Astrocyte (in vitro differentiated cells and primary cell): ENCODE measurements around the gene ERMAP. TPM values are rescaled to one million over a fixed set of nuclear protein-coding genes. Genes with fewer than 3 reads are reported as not detected.
A peak's percentile ranks its signal among the peaks of the same experiment; 100 is the strongest.

Source experiments
- DNase-seq: peaks from one replicate; pipeline ENCODE4 v3.0.0-alpha.2; 2010; ENCODE audit warnings: low read depth
- FAIRE-seq: peaks from 2 replicates; lab custom pipeline; 2011; peaks lifted over from hg19 to GRCh38; lab: Jason Lieb, UNC
- H2AFZ ChIP-seq: 2 replicates; pipeline ENCODE4 v1.6.0; 2012; ENCODE audit warnings: low read depth, low read length, inconsistent platforms
- H3K27ac ChIP-seq: 2 replicates; pipeline ENCODE4 v1.5.1; 2011; ENCODE audit warnings: low read depth, low read length, inconsistent platforms
- H3K27me3 ChIP-seq: 2 replicates; pipeline ENCODE4 v1.6.0; 2011; ENCODE audit warnings: low read length, inconsistent platforms; ENCODE audit not compliant: insufficient read depth
- H3K36me3 ChIP-seq: 2 replicates; pipeline ENCODE4 v1.5.1; 2011; ENCODE audit warnings: low read length, inconsistent platforms; ENCODE audit not compliant: insufficient read depth
- H3K4me1 ChIP-seq: 2 replicates; pipeline ENCODE4 v1.5.1; 2011; ENCODE audit warnings: low read length, inconsistent platforms; ENCODE audit not compliant: insufficient read depth
- H3K4me2 ChIP-seq: 2 replicates; pipeline ENCODE4 v1.6.0; 2012; ENCODE audit warnings: low read length, inconsistent platforms
- H3K4me3 ChIP-seq: 2 replicates; pipeline ENCODE4 v1.5.1; 2011; ENCODE audit warnings: low read depth, mild to moderate bottlenecking, low read length, inconsistent platforms; ENCODE audit not compliant: insufficient read depth
- H3K79me2 ChIP-seq: 2 replicates; pipeline ENCODE4 v1.6.0; 2012; ENCODE audit warnings: mild to moderate bottlenecking, low read length, inconsistent platforms; ENCODE audit not compliant: insufficient read depth
- H3K9ac ChIP-seq: 2 replicates; pipeline ENCODE4 v1.6.0; 2012; ENCODE audit warnings: mild to moderate bottlenecking, low read length, inconsistent platforms
- H3K9me3 ChIP-seq: 2 replicates; pipeline ENCODE4 v1.5.1; 2012; ENCODE audit warnings: low read depth, mild to moderate bottlenecking, low read length, inconsistent platforms; ENCODE audit not compliant: insufficient read depth
- H4K20me1 ChIP-seq: 2 replicates; pipeline ENCODE4 v1.6.0; 2012; ENCODE audit warnings: low read length, inconsistent platforms; ENCODE audit not compliant: insufficient read depth
- H3K27ac Mint-ChIP-seq: one replicate; pipeline ENCODE4 v1.8.0; 2021; ENCODE audit warnings: mild to moderate bottlenecking, mixed read lengths; ENCODE audit not compliant: unreplicated experiment
- H3K27me3 Mint-ChIP-seq: one replicate; pipeline ENCODE4 v1.8.0; 2021; ENCODE audit warnings: low read depth, mixed read lengths; ENCODE audit not compliant: unreplicated experiment
- H3K36me3 Mint-ChIP-seq: one replicate; pipeline ENCODE4 v1.8.0; 2021; ENCODE audit warnings: low read depth, mixed read lengths; ENCODE audit not compliant: unreplicated experiment
- H3K4me1 Mint-ChIP-seq: one replicate; pipeline ENCODE4 v1.8.0; 2021; ENCODE audit warnings: low read depth, mixed read lengths; ENCODE audit not compliant: unreplicated experiment
- H3K4me3 Mint-ChIP-seq: one replicate; pipeline ENCODE4 v1.8.0; 2021; ENCODE audit warnings: mild to moderate bottlenecking, moderate library complexity, mixed read lengths; ENCODE audit not compliant: unreplicated experiment
- H3K9me3 Mint-ChIP-seq: one replicate; pipeline ENCODE4 v1.8.0; 2021; ENCODE audit warnings: mild to moderate bottlenecking, mixed read lengths; ENCODE audit not compliant: unreplicated experiment
- EZH2 ChIP-seq: IDR thresholded peaks from 2 replicates; pipeline ENCODE4 v1.6.1; 2012; ENCODE audit warnings: mild to moderate bottlenecking, low read length, inconsistent platforms; ENCODE audit not compliant: insufficient read depth
- total RNA-seq: library from RNA; stranded (reverse); gene quantifications from 2 replicates; pipeline ENCODE4 v1.2.1, GENCODE V29; 2021
- TF ChIP-seq, protein P1 (sequence below): IDR thresholded peaks from 2 replicates; pipeline ENCODE4 v1.5.1; 2011; ENCODE audit warnings: low read depth, mild to moderate bottlenecking, inconsistent platforms, low read length, moderate library complexity; ENCODE audit not compliant: insufficient read depth

The ERMAP gene
- total RNA-seq, 1 donor from 2014 or later, result 8.9 TPM

- Mint-ChIP-seq H3K9me3 (no peaks in the 10 kb centered on the region), H3K36me3 (no peaks in the 10 kb centered on the region), H3K27me3 (peaks cover 16% of the 10 kb centered on the region), H3K4me1 (no peaks in the 10 kb centered on the region), H3K4me3 (no peak overlapping the region), H3K27ac (no peak overlapping the region)
- Histone ChIP-seq H3K9ac (no peak overlapping the region), H3K79me2 (no peaks in the 10 kb centered on the region), H3K4me2 (no peak overlapping the region), H4K20me1 (no peaks in the 10 kb centered on the region), H3K27me3 (no peaks in the 10 kb centered on the region), H3K9me3 (no peaks in the 10 kb centered on the region), H3K27ac (no peak overlapping the region), H3K36me3 (no peaks in the 10 kb centered on the region), H3K4me3 (no peak overlapping the region), H2AFZ (no peak overlapping the region), H3K4me1 (no peaks in the 10 kb centered on the region)
- FAIRE-seq, result no peak
- DNase-seq, result no peak
- TF ChIP-seq EZH2, result no peak
- TF ChIP-seq, protein P1, sequence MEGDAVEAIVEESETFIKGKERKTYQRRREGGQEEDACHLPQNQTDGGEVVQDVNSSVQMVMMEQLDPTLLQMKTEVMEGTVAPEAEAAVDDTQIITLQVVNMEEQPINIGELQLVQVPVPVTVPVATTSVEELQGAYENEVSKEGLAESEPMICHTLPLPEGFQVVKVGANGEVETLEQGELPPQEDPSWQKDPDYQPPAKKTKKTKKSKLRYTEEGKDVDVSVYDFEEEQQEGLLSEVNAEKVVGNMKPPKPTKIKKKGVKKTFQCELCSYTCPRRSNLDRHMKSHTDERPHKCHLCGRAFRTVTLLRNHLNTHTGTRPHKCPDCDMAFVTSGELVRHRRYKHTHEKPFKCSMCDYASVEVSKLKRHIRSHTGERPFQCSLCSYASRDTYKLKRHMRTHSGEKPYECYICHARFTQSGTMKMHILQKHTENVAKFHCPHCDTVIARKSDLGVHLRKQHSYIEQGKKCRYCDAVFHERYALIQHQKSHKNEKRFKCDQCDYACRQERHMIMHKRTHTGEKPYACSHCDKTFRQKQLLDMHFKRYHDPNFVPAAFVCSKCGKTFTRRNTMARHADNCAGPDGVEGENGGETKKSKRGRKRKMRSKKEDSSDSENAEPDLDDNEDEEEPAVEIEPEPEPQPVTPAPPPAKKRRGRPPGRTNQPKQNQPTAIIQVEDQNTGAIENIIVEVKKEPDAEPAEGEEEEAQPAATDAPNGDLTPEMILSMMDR, result no peak
Observed at GRCh38 chr1:42797979-42798378, 18.9 kb upstream of the ERMAP start.

GRCh38 chr1:42801832-42802473, 15.0 kb upstream of the ERMAP start:
- H3K4me1 Mint-ChIP-seq, result peaks cover 12% of the 10 kb centered on the region
- no peak overlapping the region for H3K27ac Mint-ChIP-seq
- no peak overlapping the region for H3K4me3 Mint-ChIP-seq
- TF ChIP-seq EZH2, result no peak
- TF ChIP-seq, protein P1, result no peak
- no peaks in the 10 kb centered on the region for H4K20me1 ChIP-seq
- H3K36me3 Mint-ChIP-seq, result peaks cover 6% of the 10 kb centered on the region
- H3K27ac ChIP-seq, result no peak overlapping the region
- H3K4me3 ChIP-seq, result no peak overlapping the region
- no peaks in the 10 kb centered on the region for H3K9me3 Mint-ChIP-seq
- no peaks in the 10 kb centered on the region for H3K36me3 ChIP-seq
- no peaks in the 10 kb centered on the region for H3K79me2 ChIP-seq
- FAIRE-seq, result peak; percentile 5
- H3K27me3 ChIP-seq, result no peaks in the 10 kb centered on the region
- H2AFZ ChIP-seq, result no peak overlapping the region
- no peak for DNase-seq
- no peaks in the 10 kb centered on the region for H3K4me1 ChIP-seq
- H3K9me3 ChIP-seq, result no peaks in the 10 kb centered on the region
- no peak overlapping the region for H3K9ac ChIP-seq
- H3K4me2 ChIP-seq, result no peak overlapping the region
- peaks cover under 1% of the 10 kb centered on the region for H3K27me3 Mint-ChIP-seq

GRCh38 chr1:42806171-42806570, 10.8 kb upstream of the ERMAP start:
- H3K36me3 Mint-ChIP-seq, result peaks cover 13% of the 10 kb centered on the region
- DNase-seq, result no peak
- no peak overlapping the region for H3K4me3 Mint-ChIP-seq
- Histone ChIP-seq H3K79me2 (no peaks in the 10 kb centered on the region), H3K27ac (no peak overlapping the region), H3K9me3 (no peaks in the 10 kb centered on the region), H3K27me3 (no peaks in the 10 kb centered on the region), H3K4me1 (no peaks in the 10 kb centered on the region), H3K9ac (no peak overlapping the region), H3K4me3 (no peak overlapping the region), H4K20me1 (no peaks in the 10 kb centered on the region), H2AFZ (no peak overlapping the region), H3K36me3 (no peaks in the 10 kb centered on the region), H3K4me2 (no peak overlapping the region)
- H3K27me3 Mint-ChIP-seq, result no peaks in the 10 kb centered on the region
- TF ChIP-seq, protein P1, result no peak
- TF ChIP-seq EZH2, result no peak
- H3K4me1 Mint-ChIP-seq, result peaks cover 15% of the 10 kb centered on the region
- FAIRE-seq, result no peak
- H3K9me3 Mint-ChIP-seq, result no peaks in the 10 kb centered on the region
- no peak overlapping the region for H3K27ac Mint-ChIP-seq
